Measurements from ENCODE around the gene AFDN.

The AFDN gene

DNA sequence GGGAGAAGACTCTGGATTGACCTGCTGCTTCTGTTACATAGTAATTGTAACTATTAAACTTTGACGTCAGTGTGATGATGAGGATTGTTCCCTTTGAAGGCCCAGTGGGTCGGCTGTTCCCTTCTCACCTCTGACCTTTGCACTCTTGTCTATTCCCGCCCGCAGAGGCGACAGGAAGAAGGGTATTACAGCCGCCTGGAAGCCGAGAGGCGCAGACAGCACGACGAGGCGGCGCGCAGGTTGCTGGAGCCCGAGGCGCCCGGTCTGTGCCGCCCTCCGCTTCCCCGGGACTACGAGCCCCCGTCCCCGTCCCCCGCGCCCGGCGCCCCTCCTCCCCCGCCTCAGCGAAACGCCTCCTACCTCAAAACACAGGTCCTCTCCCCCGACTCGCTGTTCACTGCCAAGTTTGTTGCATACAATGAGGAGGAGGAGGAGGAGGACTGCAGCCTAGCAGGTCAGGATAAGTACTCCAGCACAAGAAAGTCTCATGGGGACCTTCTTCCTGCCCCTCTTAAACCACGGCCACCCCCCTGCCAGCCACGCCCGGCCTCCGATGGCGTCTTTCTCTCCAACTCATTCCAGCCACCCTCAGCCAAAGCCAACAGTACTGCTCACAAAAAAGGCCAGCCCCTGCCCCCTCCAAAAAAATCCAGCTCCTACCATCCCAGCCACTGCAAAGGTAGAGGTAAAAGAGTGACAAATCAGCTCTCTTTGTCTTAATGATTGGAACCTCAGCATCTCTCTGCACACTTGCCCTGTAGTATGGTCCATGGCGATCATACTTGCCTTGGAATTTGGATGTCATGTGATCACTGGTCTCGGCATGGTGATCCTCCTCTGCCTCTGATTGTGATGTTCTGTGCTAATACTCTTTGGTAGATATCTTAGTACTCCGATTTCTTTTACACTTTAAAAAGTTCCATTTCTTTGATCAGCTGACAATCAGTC, 139.2 kb downstream of the AFDN start:
- H3K4me3 ChIP-seq (replicated peaks in 1 of 2; ENCODE audit: low read depth in 2 of 2, low read length in 2 of 2): no peak overlapping the region
- DNase-seq (ENCODE audit: low read depth in 2 of 2): no peak
- TF ChIP-seq, protein P1, sequence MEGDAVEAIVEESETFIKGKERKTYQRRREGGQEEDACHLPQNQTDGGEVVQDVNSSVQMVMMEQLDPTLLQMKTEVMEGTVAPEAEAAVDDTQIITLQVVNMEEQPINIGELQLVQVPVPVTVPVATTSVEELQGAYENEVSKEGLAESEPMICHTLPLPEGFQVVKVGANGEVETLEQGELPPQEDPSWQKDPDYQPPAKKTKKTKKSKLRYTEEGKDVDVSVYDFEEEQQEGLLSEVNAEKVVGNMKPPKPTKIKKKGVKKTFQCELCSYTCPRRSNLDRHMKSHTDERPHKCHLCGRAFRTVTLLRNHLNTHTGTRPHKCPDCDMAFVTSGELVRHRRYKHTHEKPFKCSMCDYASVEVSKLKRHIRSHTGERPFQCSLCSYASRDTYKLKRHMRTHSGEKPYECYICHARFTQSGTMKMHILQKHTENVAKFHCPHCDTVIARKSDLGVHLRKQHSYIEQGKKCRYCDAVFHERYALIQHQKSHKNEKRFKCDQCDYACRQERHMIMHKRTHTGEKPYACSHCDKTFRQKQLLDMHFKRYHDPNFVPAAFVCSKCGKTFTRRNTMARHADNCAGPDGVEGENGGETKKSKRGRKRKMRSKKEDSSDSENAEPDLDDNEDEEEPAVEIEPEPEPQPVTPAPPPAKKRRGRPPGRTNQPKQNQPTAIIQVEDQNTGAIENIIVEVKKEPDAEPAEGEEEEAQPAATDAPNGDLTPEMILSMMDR (IDR thresholded peaks at IDR 0.05; ENCODE audit: low read depth, low read length): no peak

- no peak overlapping the region for H3K4me3 ChIP-seq (replicated peaks in 1 of 2; ENCODE audit: low read depth in 2 of 2, low read length in 2 of 2)
- DNase-seq (ENCODE audit: low read depth in 2 of 2): no peak
- TF ChIP-seq, protein P1 (IDR thresholded peaks at IDR 0.05; ENCODE audit: low read depth, low read length): no peak
Observed at GRCh38 chr6:167966540-167966905, 139.8 kb downstream of the AFDN start.

DNA sequence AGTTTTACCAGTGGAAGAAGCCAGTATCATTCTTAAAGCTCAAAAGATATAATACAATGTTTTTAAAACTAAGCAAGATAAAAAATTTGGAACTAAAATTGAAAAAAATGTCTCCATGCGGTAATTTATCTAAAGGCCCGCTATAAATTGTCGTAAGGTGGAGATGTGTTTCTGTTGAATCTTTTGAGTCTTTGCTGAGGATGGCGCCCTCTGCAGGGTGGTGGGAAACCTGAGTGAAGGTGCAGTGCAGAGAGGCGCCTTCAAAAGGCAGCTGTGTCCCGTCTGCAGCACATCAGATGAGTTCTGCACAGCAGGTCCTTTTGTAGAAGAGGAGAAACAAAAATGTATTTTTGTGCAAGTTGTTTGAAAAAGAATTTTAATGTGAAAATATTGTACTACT, 141.4 kb downstream of the AFDN start:
- DNase-seq (ENCODE audit: low read depth in 2 of 2): peak in 1 of 2 donors; percentile 19
- TF ChIP-seq, protein P1 (IDR thresholded peaks at IDR 0.05; ENCODE audit: low read depth, low read length): peak; percentile 34
- H3K4me3 ChIP-seq (replicated peaks in 1 of 2; ENCODE audit: low read depth in 2 of 2, low read length in 2 of 2): no peak overlapping the region

- no peak overlapping the region for H3K4me3 ChIP-seq (replicated peaks in 1 of 2; ENCODE audit: low read depth in 2 of 2, low read length in 2 of 2)
- DNase-seq (ENCODE audit: low read depth in 2 of 2): peak in 1 of 2 donors; percentile 49
- TF ChIP-seq, protein P1 (IDR thresholded peaks at IDR 0.05; ENCODE audit: low read depth, low read length): no peak
Observed at GRCh38 chr6:167970230-167970629, 143.5 kb downstream of the AFDN start.

DNA sequence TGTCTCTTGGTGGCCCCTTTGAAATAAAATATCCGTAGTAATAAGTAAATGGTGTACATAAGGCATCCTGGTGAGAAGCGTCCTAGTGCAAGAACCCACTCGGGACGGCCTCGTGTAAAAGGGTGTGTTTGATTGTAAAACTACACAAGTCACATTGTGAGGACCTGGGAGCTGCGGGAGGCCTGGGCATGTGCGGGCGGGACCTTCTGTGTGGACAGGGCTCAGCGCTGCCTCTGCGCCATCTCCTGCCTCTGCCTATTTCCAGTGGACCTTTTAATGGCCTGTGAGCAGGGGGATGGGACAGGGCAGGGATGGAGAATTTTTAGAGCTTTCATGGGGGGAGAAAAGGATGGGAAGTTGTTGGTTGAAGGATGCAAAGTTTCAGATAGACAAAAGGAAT, 145.5 kb downstream of the AFDN start:
- DNase-seq (ENCODE audit: low read depth in 2 of 2): no peak
- TF ChIP-seq, protein P1 (IDR thresholded peaks at IDR 0.05; ENCODE audit: low read depth, low read length): no peak
- no peak overlapping the region for H3K4me3 ChIP-seq (replicated peaks in 1 of 2; ENCODE audit: low read depth in 2 of 2, low read length in 2 of 2)

DNA sequence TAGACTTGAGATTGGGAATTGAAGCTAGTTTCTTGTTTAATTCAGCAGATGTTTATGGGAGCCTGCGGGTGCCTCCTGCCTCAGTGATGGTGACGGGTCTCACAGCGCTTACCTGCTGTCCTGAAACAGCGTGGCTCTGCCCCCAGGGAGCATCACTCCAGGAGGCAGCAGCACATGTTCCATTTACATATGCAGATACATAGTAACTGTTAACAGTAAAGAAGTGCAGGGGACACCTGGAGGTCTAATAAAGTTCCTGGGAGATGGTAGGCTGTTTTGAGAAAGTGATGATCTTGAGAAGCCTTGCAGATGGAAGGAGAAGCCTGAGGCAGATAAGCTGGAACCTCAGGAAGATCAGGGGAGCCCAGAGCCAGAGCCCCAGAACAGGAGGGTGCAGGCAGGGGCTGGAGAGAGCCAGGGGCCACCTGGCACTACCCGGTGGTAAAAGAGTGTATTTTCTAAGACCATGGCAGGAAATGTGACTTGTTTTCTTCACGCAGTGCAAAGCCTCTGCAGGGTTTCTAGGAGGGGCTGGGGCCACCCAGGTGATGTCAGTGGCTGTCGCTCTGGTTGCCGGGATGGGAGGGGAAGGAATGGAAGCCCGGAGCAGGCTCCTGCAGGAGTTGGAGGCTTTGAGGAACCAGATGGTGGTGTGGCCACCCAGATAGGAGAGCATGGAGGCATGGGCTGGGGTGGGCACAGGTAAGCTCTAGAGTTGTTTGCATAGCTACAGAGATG, 146.6 kb downstream of the AFDN start:
- no peak for DNase-seq (ENCODE audit: low read depth in 2 of 2)
- H3K4me3 ChIP-seq (replicated peaks in 1 of 2; ENCODE audit: low read depth in 2 of 2, low read length in 2 of 2): no peak overlapping the region
- TF ChIP-seq, protein P1 (IDR thresholded peaks at IDR 0.05; ENCODE audit: low read depth, low read length): no peak
